Placental pericyte (primary cell): Measurements from ENCODE around the gene PABPC5. TPM values are rescaled to one million over a fixed set of nuclear protein-coding genes. Genes with fewer than 3 reads are reported as not detected.

Source experiments
- small RNA-seq: library from RNA; depleted of rRNA; stranded (forward); fragments of <200 nt; gene quantifications from one replicate; pipeline ENCODE3, GENCODE V24; 2012; ENCODE audit warnings: low replicate concordance
- total RNA-seq: library from RNA; depleted of rRNA; stranded (reverse); fragments of >200 nt; gene quantifications from 2 replicates; pipeline ENCODE4 v1.2.3, GENCODE V29; 2012

PABPC5 gene
- 0.29 TPM in 1 of 2 replicates, not detected in the other for total RNA-seq

GRCh38 chrX:91434351-91435168 lies at the start of gene PABPC5:
TSS of gene PABPC5 (plus strand) at chrX:91434839. CDS start at chrX:91435578, 739 bp downstream.

Small RNA genes within 50 kb of the gene (small RNA-seq; reads per million reads assigned to genes)
- gene AL662874.1: not detected
